GM23248 (cell line): ENCODE measurements around the gene LIN37. TPM values are rescaled to one million over a fixed set of nuclear protein-coding genes. Genes with fewer than 3 reads are reported as not detected.
A peak's percentile ranks its signal among the peaks of the same experiment; 100 is the strongest.

ENCODE experiments used
- DNase-seq: peaks from one replicate; pipeline ENCODE4 v3.0.0-alpha.2; 2015
- H2AFZ ChIP-seq: fragments of 200-600 bp; sonication (generic); 2 replicates; pipeline ENCODE4 v1.6.1; 2016; ENCODE audit warnings: antibody characterized with exemption
- H3F3A ChIP-seq: fragments of 200-600 bp; sonication (generic); 2 replicates; pipeline ENCODE4 v1.6.1; 2016; ENCODE audit warnings: mild to moderate bottlenecking, antibody characterized with exemption, mixed run types; ENCODE audit not compliant: insufficient read depth
- H3K27ac ChIP-seq: fragments of 200-600 bp; sonication (generic); 2 replicates; pipeline ENCODE4 v1.5.1; 2016; ENCODE audit warnings: mild to moderate bottlenecking
- H3K27me3 ChIP-seq: fragments of 200-600 bp; sonication (generic); replicated peaks from 2 replicates; pipeline ENCODE4 v1.6.1; 2016; ENCODE audit warnings: mild to moderate bottlenecking; ENCODE audit not compliant: insufficient read depth
- H3K36me3 ChIP-seq: fragments of 200-600 bp; sonication (generic); 2 replicates; pipeline ENCODE4 v1.6.1; 2016; ENCODE audit warnings: low read depth, mild to moderate bottlenecking
- H3K4me1 ChIP-seq: fragments of 200-600 bp; sonication (generic); 2 replicates; pipeline ENCODE4 v1.6.1; 2016; ENCODE audit warnings: mild to moderate bottlenecking; ENCODE audit not compliant: insufficient read depth
- H3K4me2 ChIP-seq: fragments of 200-600 bp; sonication (generic); one replicate; pipeline ENCODE4 v1.6.1; 2016; ENCODE audit warnings: mild to moderate bottlenecking; ENCODE audit not compliant: unreplicated experiment
- H3K4me3 ChIP-seq: fragments of 200-600 bp; sonication (generic); 2 replicates; pipeline ENCODE4 v1.5.1; 2016; ENCODE audit warnings: mild to moderate bottlenecking
- H3K79me2 ChIP-seq: fragments of 200-600 bp; sonication (generic); 2 replicates; pipeline ENCODE4 v1.6.1; 2016; ENCODE audit warnings: mild to moderate bottlenecking; ENCODE audit not compliant: insufficient read depth
- H3K9ac ChIP-seq: fragments of 200-600 bp; sonication (generic); 2 replicates; pipeline ENCODE4 v1.6.1; 2016; ENCODE audit warnings: mild to moderate bottlenecking
- H3K9me2 ChIP-seq: fragments of 200-600 bp; sonication (generic); 2 replicates; pipeline ENCODE4 v1.6.1; 2016; ENCODE audit warnings: mixed run types, mild to moderate bottlenecking, moderate library complexity; ENCODE audit not compliant: insufficient read depth
- H3K9me3 ChIP-seq: fragments of 200-600 bp; sonication (generic); one replicate; pipeline ENCODE4 v1.6.1; 2017; ENCODE audit warnings: low read depth
- H4K20me1 ChIP-seq: fragments of 200-600 bp; sonication (generic); 2 replicates; pipeline ENCODE4 v1.6.0; 2016; ENCODE audit not compliant: insufficient read depth
- EZH2 ChIP-seq: fragments of 200-600 bp; sonication (generic); IDR thresholded peaks from 2 replicates; pipeline ENCODE4 v1.6.1; 2018; ENCODE audit warnings: antibody characterized with exemption, mild to moderate bottlenecking; ENCODE audit not compliant: insufficient read depth, poor library complexity, severe bottlenecking
- EZH2phosphoT487 ChIP-seq: fragments of 200-600 bp; sonication (generic); IDR thresholded peaks from 2 replicates; pipeline ENCODE4 v1.6.1; 2018; ENCODE audit warnings: antibody characterized with exemption, moderate library complexity, mild to moderate bottlenecking, low read depth; ENCODE audit not compliant: insufficient read depth
- WGBS, 2 experiments: methylation state at CpG; one replicate each; pipeline ENCODE4 v1.1.6; 2015 to 2017; ENCODE audit warnings: low lambda C conversion rate in 2 of 2, low coverage in 1 of 2; ENCODE audit errors: missing lambda C conversion rate in 2 of 2; 5-methylcytosine and 5-hydroxymethylcytosine counted together
- in situ Hi-C: fragments of 300-500 bp; cut with MboI; formaldehyde crosslinking; loops from 2 replicates; pipeline ENCODE4 v1.15.0; 2020
- polyA plus RNA-seq: library from polyadenylated mRNA; unstranded; fragments of >200 nt; fragmentation: Nextera tagmentation; extraction: Ambion mirVana; gene quantifications from 2 replicates; pipeline ENCODE4 v1.2.1, GENCODE V29; 2016
- total RNA-seq: library from RNA; depleted of rRNA; stranded (reverse); fragments of >200 nt; shearing (Covaris generic); gene quantifications from 2 replicates; pipeline ENCODE4 v1.2.3, GENCODE V29; 2014; rRNA removed

Gene LIN37, protein sequence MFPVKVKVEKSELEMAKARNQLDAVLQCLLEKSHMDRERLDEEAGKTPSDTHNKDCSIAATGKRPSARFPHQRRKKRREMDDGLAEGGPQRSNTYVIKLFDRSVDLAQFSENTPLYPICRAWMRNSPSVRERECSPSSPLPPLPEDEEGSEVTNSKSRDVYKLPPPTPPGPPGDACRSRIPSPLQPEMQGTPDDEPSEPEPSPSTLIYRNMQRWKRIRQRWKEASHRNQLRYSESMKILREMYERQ
- total RNA-seq (12.0 and 12.3 TPM in 2 replicates), polyA plus RNA-seq (9.5 and 9.7 TPM in 2 replicates)

GRCh38 chr19:35748106-35749020 is at the start of gene LIN37:
Gene LIN37, plus strand, starts transcription at chr19:35748576. Its CDS starts 149 bp downstream, at chr19:35748725.
- Histone ChIP-seq H3K9me3 (no peaks in the 10 kb centered on the region), H3K4me2 (peak within 1 kb of the TSS; percentile 99), H3K4me3 (peak within 1 kb of the TSS; percentile 99), H3K79me2 (peaks cover 59% of the 10 kb centered on the region), H3K9ac (peak within 1 kb of the TSS; percentile 92), H3F3A (no peaks in the 10 kb centered on the region), H3K36me3 (no peaks in the 10 kb centered on the region), H4K20me1 (no peaks in the 10 kb centered on the region), H3K27ac (peak within 1 kb of the TSS; percentile 49), H3K27me3 (no peaks in the 10 kb centered on the region), H2AFZ (peak within 1 kb of the TSS; percentile 90), H3K9me2 (no peaks in the 10 kb centered on the region), H3K4me1 (peaks cover 21% of the 10 kb centered on the region; the same call in 1 of the 2 replicates)
- whole genome bisulfite sequencing, 2 experiments: 1 to 2% methylated on average over 45 of the region's 45 CpGs
- TF ChIP-seq EZH2 (no peak), EZH2phosphoT487 (no peak)
- peak; percentile 100 for DNase-seq
- in situ Hi-C loops: no loop called here

DNA sequence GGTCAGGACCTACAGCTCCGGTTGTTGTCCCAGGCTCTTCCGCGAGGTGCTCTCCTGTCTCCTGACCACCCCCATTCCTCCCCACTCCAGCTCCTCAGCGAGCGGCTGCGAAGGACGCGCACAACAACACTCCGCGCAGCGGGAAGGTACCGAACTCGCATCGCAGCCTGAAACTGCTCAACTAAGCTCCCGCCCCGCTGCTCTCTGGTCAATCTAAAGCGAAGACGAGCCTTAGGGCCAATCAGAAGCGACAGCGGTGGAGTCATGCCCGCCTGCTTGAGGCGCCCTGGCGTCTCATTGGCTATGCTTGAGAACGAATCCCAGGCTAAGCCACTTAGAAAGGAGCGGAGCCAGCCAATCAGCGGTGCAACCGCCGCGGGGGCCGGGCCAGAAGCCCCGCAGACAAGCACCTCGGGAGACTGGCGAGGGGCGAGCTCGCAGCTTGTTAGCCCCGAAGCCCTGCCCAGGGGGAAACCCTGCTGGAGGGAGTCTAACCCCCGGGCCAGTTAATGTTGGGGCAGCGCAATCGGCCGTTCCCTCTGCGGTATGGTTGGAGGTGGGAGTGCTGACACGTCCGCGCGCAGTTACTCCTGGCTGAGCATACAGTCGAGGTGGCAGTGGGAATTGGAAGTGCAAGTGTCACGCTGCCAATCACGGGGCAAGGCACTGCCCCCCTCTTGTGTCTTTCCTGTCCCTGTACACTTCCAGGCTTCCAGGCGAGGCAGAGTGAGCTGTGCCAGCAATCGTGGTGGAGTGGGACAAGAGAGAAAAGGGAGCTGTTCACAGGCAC is 46.0 kb upstream of the LIN37 start:
- no peak for TF ChIP-seq EZH2
- no peak for TF ChIP-seq EZH2phosphoT487
- Histone ChIP-seq H3K4me2 (peak overlapping the region; percentile 86), H3K9ac (peak overlapping the region; percentile 43; the same call in 1 of the 2 replicates)

GRCh38 chr19:35703343-35703742 is 45.0 kb upstream of the LIN37 start:
- Histone ChIP-seq H3K4me3 (no peak overlapping the region), H3K27me3 (no peaks in the 10 kb centered on the region; the same call in 1 of the 2 replicates), H3K4me2 (no peak overlapping the region), H4K20me1 (no peaks in the 10 kb centered on the region), H3K9me3 (no peaks in the 10 kb centered on the region), H3F3A (no peaks in the 10 kb centered on the region), H3K9ac (no peak overlapping the region), H3K79me2 (no peaks in the 10 kb centered on the region), H2AFZ (no peak overlapping the region), H3K36me3 (no peaks in the 10 kb centered on the region), H3K9me2 (no peaks in the 10 kb centered on the region), H3K4me1 (no peaks in the 10 kb centered on the region), H3K27ac (no peak overlapping the region)
- TF ChIP-seq EZH2phosphoT487 (no peak), EZH2 (no peak)
- 45 to 51% methylated on average over 9 of the region's 9 CpGs for WGBS, 2 experiments
- no peak for DNase-seq
- in situ Hi-C loops: no loop called here

More for the DNA sequence above, 46.0 kb upstream of the LIN37 start:
- no peaks in the 10 kb centered on the region for H4K20me1 ChIP-seq
- no peaks in the 10 kb centered on the region for H3K36me3 ChIP-seq
- H3K27ac ChIP-seq: no peak overlapping the region
- WGBS, 2 experiments: 1 to 2% methylated on average over 50 of the region's 50 CpGs
- no peaks in the 10 kb centered on the region for H3F3A ChIP-seq
- no peaks in the 10 kb centered on the region for H3K9me3 ChIP-seq
- H3K9me2 ChIP-seq: no peaks in the 10 kb centered on the region
- H3K4me1 ChIP-seq: no peaks in the 10 kb centered on the region
- peak overlapping the region; percentile 81 for H3K4me3 ChIP-seq
- peak overlapping the region; percentile 91 for H2AFZ ChIP-seq
- peak; percentile 99 for DNase-seq
- H3K79me2 ChIP-seq: no peaks in the 10 kb centered on the region
- no peaks in the 10 kb centered on the region for H3K27me3 ChIP-seq
- in situ Hi-C loops: no loop called here

GRCh38 chr19:35704218-35704617 is 44.2 kb upstream of the LIN37 start, which contains the start of gene ZBTB32:
Gene ZBTB32, plus strand, starts transcription at chr19:35704558. Its CDS starts 10,069 bp downstream, at chr19:35714627.
- Histone ChIP-seq H3K9me2 (no peaks in the 10 kb centered on the region), H4K20me1 (no peaks in the 10 kb centered on the region), H3K27ac (no peak within 1 kb of the TSS), H3K79me2 (no peaks in the 10 kb centered on the region), H3K4me2 (no peak within 1 kb of the TSS), H3K36me3 (no peaks in the 10 kb centered on the region), H3K27me3 (no peaks in the 10 kb centered on the region; the same call in 1 of the 2 replicates), H3K9ac (no peak within 1 kb of the TSS), H3K4me3 (no peak within 1 kb of the TSS), H3K9me3 (no peaks in the 10 kb centered on the region), H3F3A (no peaks in the 10 kb centered on the region), H2AFZ (no peak within 1 kb of the TSS), H3K4me1 (no peaks in the 10 kb centered on the region)
- TF ChIP-seq EZH2phosphoT487 (no peak), EZH2 (no peak)
- 17 to 22% methylated on average over 23 to 24 of the region's 24 CpGs for WGBS, 2 experiments
- peak; percentile 74 for DNase-seq
- in situ Hi-C loops: no loop called here
